T-helper 2 cell treated with Interferon-gamma antibody and Interleukin-4, amounts not matched to agents 5 μg/mL and 100 μg/mL, for 36 hours (primary cell): ENCODE measurements around the gene ME2.
"Not testable (repeated sequence)": the region's sequence is repeated elsewhere in the genome, so short reads cannot be mapped to it uniquely, and the experiment has no call there.

ENCODE experiments used
- DNase-seq: peaks from one replicate; pipeline ENCODE4 v3.0.0; 2021; ENCODE audit warnings: low spot score
- H3K27ac Mint-ChIP-seq: one replicate; pipeline ENCODE4 v1.8.0; 2021; ENCODE audit warnings: mild to moderate bottlenecking, mixed read lengths
- H3K27me3 Mint-ChIP-seq: one replicate; pipeline ENCODE4 v1.8.0; 2021; ENCODE audit warnings: low read depth, mixed read lengths
- H3K36me3 Mint-ChIP-seq: one replicate; pipeline ENCODE4 v1.8.0; 2021; ENCODE audit warnings: low read depth, mixed read lengths
- H3K4me1 Mint-ChIP-seq: one replicate; pipeline ENCODE4 v1.8.0; 2021; ENCODE audit warnings: low read depth, mixed read lengths
- H3K4me3 Mint-ChIP-seq: one replicate; pipeline ENCODE4 v1.8.0; 2022; ENCODE audit warnings: mild to moderate bottlenecking, moderate library complexity, mixed read lengths
- H3K9me3 Mint-ChIP-seq: one replicate; pipeline ENCODE4 v1.8.0; 2021; ENCODE audit warnings: mixed read lengths

ME2 gene

DNA sequence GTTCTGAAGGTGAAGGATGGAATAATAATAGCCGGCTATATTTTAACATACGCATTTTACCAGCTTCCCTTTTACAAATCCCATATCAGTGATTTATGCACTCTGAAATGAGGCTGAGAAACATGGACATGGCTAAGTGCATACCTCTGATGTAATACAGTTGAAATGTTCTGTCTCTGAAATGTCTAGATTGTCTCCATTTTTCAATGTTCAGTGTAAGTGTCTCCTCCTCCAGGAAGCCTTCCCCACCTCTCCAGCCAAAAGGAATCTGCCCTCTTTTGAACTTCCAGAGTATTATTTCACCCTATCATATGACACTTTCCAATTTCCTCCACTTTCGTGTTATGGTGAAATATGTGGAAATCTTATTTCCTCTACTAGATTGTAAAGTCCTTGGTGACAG is 29.5 kb upstream of the ME2 start:
- Mint-ChIP-seq H3K9me3 (peaks cover 2% of the 10 kb centered on the region), H3K27me3 (peaks cover 11% of the 10 kb centered on the region), H3K36me3 (no peaks in the 10 kb centered on the region), H3K4me3 (no peak overlapping the region), H3K4me1 (no peaks in the 10 kb centered on the region), H3K27ac (no peak overlapping the region)
- no peak for DNase-seq

- H3K4me3 Mint-ChIP-seq: no peak overlapping the region
- no peaks in the 10 kb centered on the region for H3K36me3 Mint-ChIP-seq
- no peak for DNase-seq
- no peaks in the 10 kb centered on the region for H3K4me1 Mint-ChIP-seq
- H3K27me3 Mint-ChIP-seq: peaks cover 11% of the 10 kb centered on the region
- H3K27ac Mint-ChIP-seq: no peak overlapping the region
- H3K9me3 Mint-ChIP-seq: peaks cover 3% of the 10 kb centered on the region
These were observed 28.4 kb upstream of the ME2 start for GRCh38 chr18:50850307-50851065.

DNA sequence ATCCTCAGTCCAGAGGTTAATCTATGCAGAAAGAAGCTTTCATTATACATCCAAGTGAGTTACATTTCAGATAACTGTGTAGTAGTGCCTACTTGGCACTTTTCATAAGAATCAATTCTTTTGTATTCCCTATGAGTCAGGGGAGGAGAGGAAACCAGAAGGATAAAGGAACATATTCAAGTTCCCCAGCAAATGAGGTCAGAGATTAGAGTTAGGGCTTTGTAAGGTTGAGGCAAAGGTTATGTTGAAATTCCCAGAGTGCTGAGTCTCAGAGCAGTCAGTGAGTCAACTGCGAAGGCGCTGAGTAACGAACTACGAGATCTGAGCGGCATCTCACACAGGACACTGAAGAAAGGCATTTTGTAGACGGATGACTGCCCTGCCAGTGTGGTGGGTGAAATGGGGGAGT is 25.1 kb upstream of the ME2 start:
- Mint-ChIP-seq H3K4me1 (peaks cover 1% of the 10 kb centered on the region), H3K36me3 (no peaks in the 10 kb centered on the region), H3K9me3 (peaks cover 3% of the 10 kb centered on the region), H3K4me3 (no peak overlapping the region), H3K27ac (no peak overlapping the region), H3K27me3 (peaks cover 12% of the 10 kb centered on the region)
- no peak for DNase-seq

GRCh38 chr18:50855976-50856757 is 22.8 kb upstream of the ME2 start:
- H3K4me1 Mint-ChIP-seq: peaks cover 1% of the 10 kb centered on the region
- H3K4me3 Mint-ChIP-seq: no peak overlapping the region
- DNase-seq: no peak
- H3K27me3 Mint-ChIP-seq: peaks cover 14% of the 10 kb centered on the region
- no peak overlapping the region for H3K27ac Mint-ChIP-seq
- H3K9me3 Mint-ChIP-seq: peaks cover 3% of the 10 kb centered on the region
- H3K36me3 Mint-ChIP-seq: no peaks in the 10 kb centered on the region

GRCh38 chr18:50857166-50857565 is 21.8 kb upstream of the ME2 start:
- not testable (repeated sequence) for H3K4me3 Mint-ChIP-seq, H3K36me3 Mint-ChIP-seq, H3K9me3 Mint-ChIP-seq, H3K4me1 Mint-ChIP-seq, H3K27ac Mint-ChIP-seq, DNase-seq
- H3K27me3 Mint-ChIP-seq: peaks cover 14% of the 10 kb centered on the region

- H3K27ac Mint-ChIP-seq: no peak overlapping the region
- peaks cover 1% of the 10 kb centered on the region for H3K4me1 Mint-ChIP-seq
- peaks cover 12% of the 10 kb centered on the region for H3K27me3 Mint-ChIP-seq
- peaks cover 3% of the 10 kb centered on the region for H3K9me3 Mint-ChIP-seq
- no peak overlapping the region for H3K4me3 Mint-ChIP-seq
- DNase-seq: no peak
- no peaks in the 10 kb centered on the region for H3K36me3 Mint-ChIP-seq
These were observed 21.2 kb upstream of the ME2 start for GRCh38 chr18:50857694-50858093.

GRCh38 chr18:50859793-50860555 is 18.9 kb upstream of the ME2 start:
- peaks cover 5% of the 10 kb centered on the region for H3K27me3 Mint-ChIP-seq
- no peak overlapping the region for H3K4me3 Mint-ChIP-seq
- H3K36me3 Mint-ChIP-seq: no peaks in the 10 kb centered on the region
- H3K9me3 Mint-ChIP-seq: no peaks in the 10 kb centered on the region
- DNase-seq: no peak
- H3K4me1 Mint-ChIP-seq: peaks cover 1% of the 10 kb centered on the region
- no peak overlapping the region for H3K27ac Mint-ChIP-seq

- no peak for DNase-seq
- peaks cover 1% of the 10 kb centered on the region for H3K4me1 Mint-ChIP-seq
- no peak overlapping the region for H3K27ac Mint-ChIP-seq
- H3K4me3 Mint-ChIP-seq: no peak overlapping the region
- no peaks in the 10 kb centered on the region for H3K9me3 Mint-ChIP-seq
- peaks cover 2% of the 10 kb centered on the region for H3K27me3 Mint-ChIP-seq
- no peaks in the 10 kb centered on the region for H3K36me3 Mint-ChIP-seq
These were observed 17.3 kb upstream of the ME2 start for GRCh38 chr18:50861617-50862016.

DNA sequence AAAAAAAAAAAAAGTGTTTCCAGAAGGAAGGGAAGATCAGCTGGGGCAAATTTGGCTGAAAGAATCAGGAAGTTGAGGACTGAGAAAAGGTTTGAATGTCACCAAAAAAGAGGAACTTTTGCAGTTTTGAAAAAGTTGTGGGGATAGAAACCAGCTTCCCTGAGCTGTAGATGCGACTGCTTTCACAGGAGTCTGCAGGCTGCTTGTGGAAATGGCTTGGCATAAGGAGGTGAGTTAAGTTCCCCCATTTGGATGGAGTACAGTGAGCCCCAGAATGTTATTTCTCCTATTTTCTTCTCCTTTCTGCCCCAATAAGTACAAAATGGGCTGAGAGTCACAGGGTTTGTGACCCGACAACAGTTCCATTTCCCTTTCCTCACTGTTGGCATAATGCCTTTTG is 16.5 kb upstream of the ME2 start:
- no peaks in the 10 kb centered on the region for H3K36me3 Mint-ChIP-seq
- H3K27ac Mint-ChIP-seq: no peak overlapping the region
- H3K27me3 Mint-ChIP-seq: peaks cover 2% of the 10 kb centered on the region
- DNase-seq: no peak
- no peaks in the 10 kb centered on the region for H3K9me3 Mint-ChIP-seq
- no peak overlapping the region for H3K4me3 Mint-ChIP-seq
- no peaks in the 10 kb centered on the region for H3K4me1 Mint-ChIP-seq

DNA sequence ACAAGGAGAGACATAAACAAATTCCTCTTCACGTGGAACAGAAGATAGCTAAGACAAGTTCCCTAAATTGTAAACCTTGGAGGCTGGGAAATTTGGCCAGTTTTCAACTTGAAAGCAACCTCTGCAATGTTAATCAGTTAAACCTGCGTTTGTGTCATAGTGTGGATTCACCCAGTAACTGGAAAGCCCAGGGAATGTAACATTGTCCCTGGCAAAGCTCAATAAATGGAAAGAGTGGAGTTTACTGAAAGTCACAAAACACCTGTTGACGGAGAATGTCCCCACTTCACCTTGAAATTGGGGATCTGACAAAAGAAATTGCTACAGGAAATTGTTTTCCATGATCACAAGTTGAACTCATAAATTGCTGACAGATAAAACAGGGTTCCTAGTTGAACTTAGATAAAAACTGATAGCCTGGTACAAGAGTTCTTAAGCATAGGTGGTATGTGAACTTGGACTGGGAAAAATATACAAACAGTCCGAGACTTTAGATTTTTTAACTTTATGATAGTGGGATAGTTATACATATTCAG is 15.0 kb upstream of the ME2 start:
- Mint-ChIP-seq H3K36me3 (no peaks in the 10 kb centered on the region), H3K27me3 (peaks cover 2% of the 10 kb centered on the region), H3K4me1 (no peaks in the 10 kb centered on the region), H3K4me3 (no peak overlapping the region), H3K9me3 (no peaks in the 10 kb centered on the region), H3K27ac (no peak overlapping the region)
- no peak for DNase-seq

DNA sequence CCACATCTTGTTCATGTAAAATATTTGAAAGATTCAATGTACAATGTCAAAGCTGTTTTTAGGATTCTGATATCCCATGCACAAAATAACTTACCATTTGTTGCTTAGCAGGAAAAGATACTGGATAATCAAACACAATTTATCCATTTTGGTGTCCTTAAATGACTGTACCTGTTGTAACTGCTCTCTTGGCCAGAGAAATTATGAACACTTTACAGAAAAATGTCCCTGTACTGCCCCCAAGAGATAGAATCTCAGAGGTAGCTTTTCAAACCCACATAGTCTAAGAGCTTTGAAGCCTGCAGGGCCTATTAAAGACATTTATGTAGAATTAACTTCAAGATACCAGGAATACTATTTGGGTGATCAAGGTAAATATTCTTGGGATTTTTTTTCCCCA is 12.2 kb upstream of the ME2 start:
- Mint-ChIP-seq H3K9me3 (no peaks in the 10 kb centered on the region), H3K27ac (no peak overlapping the region), H3K4me1 (no peaks in the 10 kb centered on the region), H3K36me3 (no peaks in the 10 kb centered on the region), H3K4me3 (no peak overlapping the region), H3K27me3 (peaks cover under 1% of the 10 kb centered on the region)
- no peak for DNase-seq

GRCh38 chr18:50869150-50869549 is 9.8 kb upstream of the ME2 start:
- DNase-seq: no peak
- peaks cover 15% of the 10 kb centered on the region for H3K27me3 Mint-ChIP-seq
- no peaks in the 10 kb centered on the region for H3K36me3 Mint-ChIP-seq
- H3K9me3 Mint-ChIP-seq: no peaks in the 10 kb centered on the region
- no peaks in the 10 kb centered on the region for H3K4me1 Mint-ChIP-seq
- no peak overlapping the region for H3K4me3 Mint-ChIP-seq
- H3K27ac Mint-ChIP-seq: no peak overlapping the region

GRCh38 chr18:50870138-50870845 is 8.6 kb upstream of the ME2 start:
- Mint-ChIP-seq H3K36me3 (no peaks in the 10 kb centered on the region), H3K9me3 (no peaks in the 10 kb centered on the region), H3K4me1 (no peaks in the 10 kb centered on the region), H3K27me3 (peaks cover 16% of the 10 kb centered on the region), H3K27ac (no peak overlapping the region), H3K4me3 (no peak overlapping the region)
- DNase-seq: no peak
